Fibroblast of upper back skin (primary cell): ENCODE results near the gene ATG4B.
A peak's percentile ranks its signal among the peaks of the same experiment; 100 is the strongest.
"Not testable (repeated sequence)": the region's sequence is repeated elsewhere in the genome, so short reads cannot be mapped to it uniquely, and the experiment has no call there.

ENCODE experiments used
- DNase-seq: peaks from one replicate; pipeline ENCODE4 v3.0.0-alpha.2; 2013

ATG4B gene

DNA sequence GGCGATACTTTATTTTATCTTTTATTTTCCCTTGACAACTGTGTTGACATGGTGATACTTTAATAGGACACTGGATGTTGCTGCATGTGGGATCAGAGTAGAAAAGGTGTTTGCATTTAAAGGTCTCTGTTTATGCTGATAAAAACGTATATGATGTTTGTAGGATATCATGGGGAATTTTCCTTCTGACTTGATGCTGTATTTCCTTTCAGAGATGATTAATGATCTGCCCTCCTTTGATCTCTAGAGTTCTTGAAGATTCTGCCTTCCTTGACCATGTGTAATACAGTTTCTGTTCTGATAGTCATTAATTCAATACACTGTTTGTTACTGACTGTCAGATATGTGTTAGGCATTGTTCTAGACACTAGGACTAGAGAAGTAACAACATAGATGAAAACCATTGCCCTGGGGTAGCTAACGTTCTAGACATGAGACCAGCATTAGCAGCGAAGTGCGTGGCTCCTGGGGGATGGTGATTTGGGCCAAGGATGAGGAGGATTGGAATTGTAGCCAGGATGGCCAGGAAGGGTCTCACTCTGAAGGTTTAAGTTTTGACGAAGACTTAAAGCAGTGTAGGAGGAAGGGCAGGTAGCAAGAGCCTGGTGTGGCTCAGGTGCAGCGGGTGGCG is 2.8 kb downstream of the ATG4B start:
- no peak for DNase-seq

DNA sequence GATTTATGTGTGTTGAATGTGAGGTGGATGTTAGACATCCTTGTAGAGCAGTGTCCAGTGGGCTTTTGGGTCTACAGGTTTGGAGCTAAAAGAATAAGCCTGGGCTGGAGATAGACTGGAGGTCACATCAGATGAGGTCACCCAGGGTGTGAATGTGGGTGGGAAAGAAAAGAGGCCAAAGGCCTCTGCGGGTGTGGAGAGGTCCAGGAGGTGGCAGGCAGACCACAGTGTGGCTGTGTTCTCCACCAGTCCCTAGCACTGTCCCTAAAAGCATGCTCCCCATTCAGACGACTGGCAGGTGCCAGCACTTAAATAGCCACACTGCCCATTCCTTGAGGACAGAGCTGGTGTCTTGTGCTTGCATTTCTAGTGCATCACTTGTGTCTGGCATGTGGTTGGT is 4.1 kb downstream of the ATG4B start:
- no peak for DNase-seq

DNA sequence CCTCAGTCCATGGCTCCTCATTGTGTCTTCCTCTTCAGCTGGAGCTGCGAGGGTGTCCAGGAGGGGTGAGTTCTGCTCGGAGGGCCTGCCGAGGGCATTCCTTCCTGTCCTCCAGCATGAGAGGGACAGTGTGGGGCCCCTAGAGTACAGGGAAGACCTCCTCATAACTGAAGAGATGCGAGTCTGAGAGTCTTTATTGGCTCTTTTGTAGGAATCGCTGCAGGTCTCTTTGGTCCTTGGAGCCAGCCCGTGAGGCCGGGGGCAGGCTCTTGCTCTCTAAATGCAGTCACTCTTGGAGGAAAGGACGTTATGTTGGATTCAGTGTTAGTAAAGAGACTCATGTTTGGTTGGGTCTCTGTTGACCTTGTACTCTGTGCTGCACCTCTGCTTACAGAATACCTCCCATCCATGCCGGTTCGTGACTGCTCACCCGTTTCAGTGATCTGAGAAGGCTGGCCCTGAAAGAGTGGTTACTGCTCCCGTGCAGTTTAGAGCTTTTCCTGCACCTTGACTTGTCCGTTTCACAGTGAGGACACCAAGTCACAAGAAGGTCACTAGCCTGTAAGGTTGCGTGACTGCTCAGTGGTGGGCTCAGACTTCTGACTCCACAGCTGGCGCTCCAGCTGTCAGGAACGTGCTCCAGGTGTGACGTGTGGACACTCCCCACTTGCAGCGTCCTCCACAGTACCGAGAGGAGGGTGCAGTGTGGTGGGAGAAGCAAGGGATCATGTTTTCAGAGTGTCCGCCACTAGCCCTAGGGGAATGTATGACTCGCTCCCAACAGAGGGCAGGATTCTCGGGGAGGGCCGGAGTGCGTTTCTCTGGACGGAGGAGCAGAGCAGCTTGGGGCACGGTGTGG is 7.8 kb downstream of the ATG4B start:
- DNase-seq: no peak

DNA sequence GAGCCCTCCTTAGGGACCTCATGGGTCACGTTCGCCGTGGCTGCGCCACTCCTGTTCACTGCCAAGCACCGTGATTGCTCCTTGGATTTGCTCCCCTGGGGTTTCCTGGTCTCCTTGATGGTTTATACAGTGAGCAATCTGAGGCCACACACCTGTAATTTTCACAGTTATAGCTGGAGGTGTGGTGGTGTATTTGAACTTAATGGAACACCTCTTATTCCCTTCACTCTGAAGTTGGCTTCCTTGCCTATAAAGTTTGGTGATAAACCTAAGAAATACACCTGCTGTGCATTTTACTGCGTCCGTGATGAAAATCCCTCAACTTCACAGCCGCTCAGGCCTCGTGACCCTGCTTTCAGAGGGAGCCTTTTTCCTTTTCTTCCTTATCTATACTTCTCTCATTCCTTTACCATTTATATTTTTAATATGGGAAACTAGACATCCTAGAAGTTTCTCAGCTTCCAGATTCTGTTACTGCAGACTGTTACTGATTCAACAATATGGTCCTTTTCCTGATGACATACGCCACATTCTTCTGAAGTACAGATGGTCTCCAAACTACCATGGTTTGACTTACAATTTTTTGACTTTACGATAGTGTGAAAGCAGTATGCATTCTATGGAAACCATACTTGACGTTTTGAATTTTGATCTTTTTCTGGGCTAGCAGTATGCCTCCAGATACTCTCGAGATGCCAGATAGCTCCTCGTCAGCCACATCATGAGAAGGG is 8.6 kb downstream of the ATG4B start:
- DNase-seq: no peak

DNA sequence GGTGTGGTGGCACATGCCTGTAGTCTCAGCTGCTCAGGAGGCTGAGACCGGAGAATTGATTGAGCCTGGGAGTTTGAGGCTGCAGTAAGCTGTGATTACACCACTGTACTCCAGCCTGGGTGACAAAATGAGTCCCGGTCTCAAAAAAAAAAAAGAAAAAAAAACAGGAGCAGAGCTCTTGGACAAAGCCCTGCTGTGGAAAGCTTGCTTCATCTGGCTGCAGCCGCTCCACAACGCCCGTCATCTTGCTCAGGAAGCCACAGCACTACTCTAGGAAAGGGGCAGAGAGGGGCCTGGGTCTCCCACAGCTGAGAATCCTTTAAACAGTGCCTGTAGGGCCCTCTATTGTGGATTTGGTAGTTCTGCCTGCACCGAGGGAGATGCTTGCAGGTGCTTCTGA is 11.0 kb downstream of the ATG4B start:
- DNase-seq: no peak

DNA sequence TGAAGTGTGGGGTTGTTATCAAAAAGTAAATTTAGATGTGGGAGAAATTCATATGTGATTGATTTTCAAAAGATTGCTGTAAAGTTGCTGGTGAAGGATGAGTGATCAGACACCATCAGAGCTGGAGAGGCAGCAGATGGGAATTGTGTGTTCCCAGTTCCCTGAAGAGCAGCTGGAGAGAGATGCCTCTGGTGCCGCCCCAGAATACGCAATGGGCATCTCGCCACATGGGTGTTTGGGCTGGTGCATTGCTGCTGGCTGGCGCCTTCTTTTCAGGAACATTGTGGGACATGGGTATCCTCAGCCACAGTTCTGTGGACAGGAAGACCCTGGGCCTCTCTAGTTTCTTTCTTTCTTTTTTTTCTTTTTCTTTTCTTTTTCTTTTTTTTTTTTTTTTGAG is 11.9 kb downstream of the ATG4B start:
- no peak for DNase-seq

DNA sequence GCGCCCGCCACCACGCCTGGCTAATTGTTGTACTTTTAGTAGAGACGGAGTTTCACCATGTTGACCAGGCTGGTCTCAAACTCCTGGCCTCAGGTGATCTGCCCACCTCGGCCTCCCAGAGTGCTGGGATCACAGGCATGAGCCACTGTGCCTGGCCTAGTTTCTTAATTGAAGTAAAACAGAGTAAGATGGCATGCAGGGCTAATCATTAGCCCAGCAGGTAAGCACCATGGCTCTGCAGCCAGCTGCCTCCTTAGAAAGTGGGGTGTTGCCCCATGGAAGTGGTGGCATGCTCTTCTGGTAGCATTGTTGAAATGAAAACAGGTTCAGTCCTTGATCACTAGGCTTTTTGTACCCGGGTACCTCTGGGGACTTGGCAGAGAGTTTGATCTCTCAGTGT is 12.4 kb downstream of the ATG4B start:
- no peak for DNase-seq

DNA sequence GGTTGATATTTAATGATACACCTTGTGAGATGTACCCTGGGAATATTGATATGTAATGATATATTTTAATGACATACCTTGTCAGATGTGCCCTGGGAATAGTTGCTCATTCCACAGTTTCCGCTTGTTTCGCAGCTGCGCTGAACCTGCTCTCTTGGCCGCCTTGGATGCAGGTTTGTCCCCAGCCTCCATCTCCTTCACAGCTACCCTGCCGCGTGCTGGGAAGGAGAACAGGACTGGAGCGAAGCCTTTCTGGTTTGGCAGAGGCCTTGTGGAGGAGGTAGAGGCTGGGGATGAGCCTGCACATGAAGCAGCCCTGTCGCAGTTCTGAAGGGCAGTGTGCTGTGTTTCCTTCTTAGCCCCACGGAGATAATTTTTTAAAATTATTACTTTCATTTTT is 14.6 kb downstream of the ATG4B start:
- DNase-seq: no peak

DNA sequence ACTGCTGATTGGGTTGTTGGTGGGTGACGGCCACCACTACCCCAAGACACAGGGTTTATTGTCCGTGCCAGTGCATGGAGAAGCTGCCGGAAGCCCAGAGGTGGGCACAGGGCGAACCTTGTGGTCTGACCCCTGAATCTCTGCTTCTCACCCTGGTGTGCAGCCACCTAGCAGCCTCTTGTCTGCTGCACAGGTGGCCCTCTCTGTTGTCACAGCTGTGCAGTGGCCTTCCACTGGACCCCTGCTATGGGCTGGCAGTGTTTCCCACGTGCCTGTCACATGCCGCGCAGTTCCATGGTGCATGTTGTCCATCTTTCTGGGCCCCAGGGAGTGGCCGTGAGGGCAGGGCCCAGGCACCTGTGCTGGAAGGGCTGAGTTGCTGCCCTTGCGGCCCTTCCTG is 15.2 kb downstream of the ATG4B start:
- no peak for DNase-seq

DNA sequence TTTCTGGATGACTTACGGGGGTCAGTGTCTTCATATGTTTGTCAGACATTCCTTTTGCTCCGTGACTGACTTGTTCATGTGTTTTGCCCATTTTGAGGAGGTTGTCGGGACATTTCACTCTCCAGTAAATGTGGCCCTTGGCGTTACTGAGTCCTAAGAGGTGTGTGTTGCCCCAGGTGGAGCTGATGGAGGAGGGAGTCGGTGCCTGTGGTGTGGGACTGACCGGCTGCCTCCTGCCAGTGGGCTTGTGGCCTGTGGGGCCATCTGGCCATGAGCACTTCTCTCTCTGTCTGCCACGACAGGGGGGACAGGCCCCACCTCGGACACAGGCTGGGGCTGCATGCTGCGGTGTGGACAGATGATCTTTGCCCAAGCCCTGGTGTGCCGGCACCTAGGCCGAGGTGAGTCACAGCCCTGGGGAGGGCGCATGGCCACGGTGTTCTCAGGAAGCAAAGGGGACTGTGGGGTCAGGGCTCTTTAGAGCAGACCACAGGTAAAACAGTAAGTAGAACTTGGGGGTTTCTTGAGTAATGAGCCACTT is 15.8 kb downstream of the ATG4B start:
- DNase-seq: no peak

DNA sequence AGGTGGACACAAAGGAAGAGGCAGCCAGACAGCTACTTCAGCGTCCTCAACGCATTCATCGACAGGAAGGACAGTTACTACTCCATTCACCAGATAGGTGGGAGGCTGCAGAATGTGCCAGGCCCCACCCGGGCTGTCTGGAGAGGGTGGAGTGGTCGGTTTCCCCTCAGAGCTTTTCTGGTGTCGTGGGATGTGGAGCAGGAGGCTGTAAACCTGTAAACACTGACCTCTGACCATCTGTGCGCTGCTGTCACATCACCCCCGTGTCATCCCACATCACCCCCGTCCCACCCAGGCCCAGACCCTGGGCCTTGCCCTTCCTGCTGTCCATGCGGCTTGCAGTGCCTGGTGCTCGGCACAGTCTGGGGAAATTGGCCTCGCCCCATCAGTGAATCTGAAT is 17.1 kb downstream of the ATG4B start:
- DNase-seq: no peak

DNA sequence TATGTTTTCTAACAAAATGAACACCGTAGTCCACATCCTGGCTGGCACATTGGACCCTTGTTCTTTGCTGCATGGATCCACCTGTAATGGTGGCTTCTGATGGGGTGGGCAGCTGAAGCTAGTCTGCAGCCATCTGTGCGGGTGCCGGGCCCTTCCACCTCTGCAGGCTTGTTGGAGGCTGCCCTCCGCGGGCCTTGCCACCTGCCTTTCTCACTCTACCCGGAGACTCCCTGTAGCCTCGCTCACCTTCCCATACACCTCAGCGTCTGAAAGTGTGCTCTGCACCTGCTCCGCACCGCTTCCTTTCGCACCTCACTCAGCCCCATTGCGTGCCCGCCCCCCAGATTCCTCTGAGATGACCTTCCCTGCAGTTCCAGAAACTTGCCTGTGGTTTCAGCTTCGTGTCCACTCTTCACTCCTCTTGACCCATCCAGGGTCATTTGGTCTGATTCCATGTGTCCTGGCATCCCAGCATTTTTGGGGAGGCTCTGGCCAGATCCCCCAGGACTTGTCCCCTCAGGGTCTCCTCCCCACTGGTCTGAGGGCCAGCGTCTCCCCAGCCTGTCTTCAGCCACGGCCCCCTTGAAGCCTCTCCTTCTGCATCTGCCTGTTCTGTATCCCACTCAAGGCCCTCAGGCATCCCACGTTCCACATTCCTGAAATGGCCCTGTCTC is 18.2 kb downstream of the ATG4B start:
- no peak for DNase-seq

DNA sequence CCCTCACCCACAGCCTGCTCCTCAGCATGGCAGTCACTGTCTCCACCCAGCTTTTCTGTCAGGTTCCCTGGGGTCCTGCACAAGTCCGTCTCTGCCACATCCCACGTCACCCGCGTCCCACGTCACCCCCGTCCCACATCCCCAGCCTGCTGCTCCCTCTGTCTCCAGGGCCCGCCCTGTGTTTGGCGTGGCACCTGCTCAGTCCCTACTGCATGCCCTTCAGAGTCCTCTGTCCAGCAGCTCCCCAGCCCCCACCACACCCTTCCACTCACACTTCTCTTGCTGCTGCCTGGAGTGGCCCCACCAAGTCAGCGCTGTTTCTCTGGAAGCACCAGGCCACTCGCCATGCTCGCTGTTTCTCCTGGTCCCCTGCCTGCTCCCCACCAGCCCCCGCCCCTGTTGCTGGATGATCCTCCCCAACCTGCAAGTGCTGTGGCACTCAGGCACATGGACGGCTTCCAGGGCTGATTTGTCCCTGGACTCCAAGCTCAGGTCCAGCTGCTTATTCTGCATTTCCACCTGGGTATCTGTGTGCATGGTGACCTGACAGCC is 18.8 kb downstream of the ATG4B start:
- no peak for DNase-seq

DNA sequence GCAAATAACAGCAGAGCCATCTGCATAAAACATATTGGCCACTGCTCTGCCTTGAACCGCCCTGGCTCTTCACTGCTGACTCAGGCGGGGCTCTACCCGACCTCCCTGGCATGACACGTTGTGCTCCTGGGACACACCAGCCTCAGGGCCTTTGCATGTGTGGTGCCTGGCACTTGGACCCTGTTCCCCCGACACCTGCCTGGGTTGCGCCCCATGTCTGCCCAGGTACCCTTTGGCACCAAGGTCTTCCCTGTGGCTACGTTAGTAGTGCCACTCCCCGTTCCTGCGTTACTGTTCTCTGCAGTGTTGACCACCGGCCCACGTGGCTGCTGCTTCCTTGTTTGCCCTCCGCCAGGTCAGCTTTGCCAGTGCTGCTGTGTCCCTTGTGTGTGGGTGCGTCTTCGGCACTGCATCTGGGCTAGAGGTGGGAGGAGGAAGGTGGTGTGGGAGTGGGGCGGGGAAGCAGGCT is 20.3 kb downstream of the ATG4B start:
- DNase-seq: no peak

DNA sequence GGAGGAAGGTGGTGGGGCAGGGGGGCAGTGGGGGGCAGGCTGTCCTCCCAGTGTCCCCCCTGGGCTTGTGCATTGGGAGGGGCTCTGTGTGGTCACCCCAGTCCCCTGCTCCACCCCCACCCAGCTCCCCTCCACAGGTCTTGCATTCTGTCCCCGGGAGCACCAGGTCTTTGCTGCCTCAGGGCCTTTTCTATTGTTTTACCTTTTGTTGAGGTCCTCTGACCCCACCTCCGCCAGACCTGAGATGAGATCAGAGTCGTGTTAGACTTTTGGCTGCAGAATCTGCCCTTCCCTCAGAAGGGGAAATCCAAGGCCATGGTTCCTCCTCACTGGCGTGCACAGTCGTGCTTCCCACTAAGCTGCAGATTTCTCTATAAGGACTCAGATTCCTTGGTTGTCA is 20.8 kb downstream of the ATG4B start:
- no peak for DNase-seq

DNA sequence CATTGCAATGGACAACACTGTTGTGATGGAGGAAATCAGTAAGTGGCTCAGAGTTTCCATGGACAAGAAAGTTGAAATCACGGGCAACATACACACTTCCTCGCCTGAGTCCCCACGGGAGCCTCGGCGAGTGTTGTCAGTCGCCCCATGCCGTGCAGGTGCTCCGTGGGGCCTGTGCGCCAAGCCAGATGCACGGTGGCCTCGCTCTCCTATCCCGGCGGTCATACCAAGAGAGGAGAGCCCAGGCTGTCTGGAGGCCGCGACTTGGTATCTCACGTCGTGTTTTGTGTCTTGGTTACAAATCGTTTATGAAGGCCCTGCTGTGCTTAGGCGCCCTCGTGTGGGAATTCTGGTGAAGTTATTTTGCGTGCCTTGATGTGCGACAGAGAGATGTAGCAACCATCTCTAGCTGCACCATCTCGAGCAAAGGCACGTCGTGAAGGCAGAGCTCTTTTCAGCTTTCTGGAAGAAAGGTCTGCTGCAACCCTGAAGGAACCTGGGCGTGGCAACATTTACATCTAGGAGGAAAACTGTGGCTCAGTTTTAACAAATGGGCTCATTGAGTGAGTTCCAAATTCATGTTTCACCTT is 21.8 kb downstream of the ATG4B start:
- DNase-seq: peak; percentile 69

DNA sequence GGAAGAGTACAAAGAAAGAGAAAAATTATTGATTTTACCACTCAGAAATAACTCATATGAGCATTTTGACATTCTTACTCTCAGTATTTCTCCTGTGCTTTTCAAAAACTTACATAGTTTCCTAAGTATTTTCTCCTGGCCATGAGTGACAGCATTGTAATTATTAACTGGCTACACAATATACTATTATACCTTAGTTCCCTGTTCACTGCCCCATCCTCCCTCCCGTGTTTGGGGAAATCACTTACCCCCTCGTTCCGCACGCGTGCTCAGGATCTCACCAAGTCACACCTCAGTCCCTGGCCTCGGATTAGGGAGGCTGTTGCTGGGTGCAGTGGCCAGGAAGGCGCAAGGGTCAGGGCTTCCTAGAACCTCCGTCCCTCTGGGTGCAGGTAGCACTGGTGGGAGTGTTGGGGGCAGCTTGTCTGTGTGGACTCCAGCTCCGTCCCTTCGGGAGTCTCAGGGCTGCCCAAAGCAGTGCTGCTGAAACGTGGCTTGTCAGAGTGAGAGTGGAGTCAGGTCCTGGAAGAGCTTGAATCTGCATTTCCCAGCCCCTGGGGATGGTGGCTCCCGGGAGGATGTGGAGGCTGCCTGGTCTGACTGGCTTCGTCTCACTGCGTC is 23.2 kb downstream of the ATG4B start:
- no peak for DNase-seq

DNA sequence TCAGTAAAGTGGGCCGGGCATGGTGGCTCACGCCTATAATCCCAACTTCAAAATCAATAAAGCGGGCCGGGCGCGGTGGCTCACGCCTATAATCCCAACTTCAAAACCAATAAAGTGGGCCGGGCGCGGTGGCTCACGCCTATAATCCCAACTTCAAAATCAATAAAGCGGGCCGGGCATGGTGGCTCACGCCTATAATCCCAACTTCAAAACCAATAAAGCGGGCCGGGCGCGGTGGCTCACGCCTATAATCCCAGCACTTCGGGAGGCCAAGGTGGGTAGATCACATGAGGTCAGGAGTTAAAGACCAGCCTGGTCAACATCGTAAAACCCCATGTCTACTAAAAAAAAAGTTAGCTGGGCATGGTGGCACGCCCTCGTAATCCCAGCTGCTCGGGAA is 25.2 kb downstream of the ATG4B start:
- not testable (repeated sequence) for DNase-seq

DNA sequence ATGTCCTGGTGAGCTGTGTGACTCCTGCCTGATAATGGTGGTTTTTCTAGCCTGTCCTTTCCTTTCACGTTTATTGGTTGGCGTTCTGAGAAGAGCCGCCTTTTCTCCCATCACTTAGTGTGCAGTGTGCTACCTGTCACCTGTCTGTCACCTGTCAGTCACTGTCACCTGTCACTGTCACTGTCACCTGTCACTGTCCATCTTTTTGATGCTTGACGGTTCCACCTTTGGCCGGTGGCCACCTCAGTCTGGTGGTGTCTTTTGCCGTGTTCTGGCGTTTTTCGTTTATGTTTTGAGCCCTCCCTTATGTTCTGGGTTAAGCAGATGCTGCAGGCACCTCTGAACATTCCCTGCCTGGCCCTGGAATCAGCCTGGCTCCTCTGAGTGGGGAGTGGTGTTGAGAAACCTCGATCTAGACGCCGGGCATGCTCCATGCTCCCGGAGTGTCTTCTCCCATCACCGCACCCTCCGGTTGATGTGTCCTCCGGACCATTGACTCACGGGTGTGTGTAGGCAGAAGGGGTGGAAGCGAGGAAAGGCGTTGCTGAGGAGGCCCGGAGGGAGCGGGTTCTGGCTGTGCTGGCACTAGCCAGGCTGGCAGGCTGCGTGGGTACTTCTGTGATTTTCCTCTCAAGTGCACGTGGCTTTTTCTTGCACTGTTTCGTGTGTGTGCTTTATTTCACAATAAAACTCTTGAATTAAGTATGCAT is 28.4 kb downstream of the ATG4B start:
- no peak for DNase-seq

DNA sequence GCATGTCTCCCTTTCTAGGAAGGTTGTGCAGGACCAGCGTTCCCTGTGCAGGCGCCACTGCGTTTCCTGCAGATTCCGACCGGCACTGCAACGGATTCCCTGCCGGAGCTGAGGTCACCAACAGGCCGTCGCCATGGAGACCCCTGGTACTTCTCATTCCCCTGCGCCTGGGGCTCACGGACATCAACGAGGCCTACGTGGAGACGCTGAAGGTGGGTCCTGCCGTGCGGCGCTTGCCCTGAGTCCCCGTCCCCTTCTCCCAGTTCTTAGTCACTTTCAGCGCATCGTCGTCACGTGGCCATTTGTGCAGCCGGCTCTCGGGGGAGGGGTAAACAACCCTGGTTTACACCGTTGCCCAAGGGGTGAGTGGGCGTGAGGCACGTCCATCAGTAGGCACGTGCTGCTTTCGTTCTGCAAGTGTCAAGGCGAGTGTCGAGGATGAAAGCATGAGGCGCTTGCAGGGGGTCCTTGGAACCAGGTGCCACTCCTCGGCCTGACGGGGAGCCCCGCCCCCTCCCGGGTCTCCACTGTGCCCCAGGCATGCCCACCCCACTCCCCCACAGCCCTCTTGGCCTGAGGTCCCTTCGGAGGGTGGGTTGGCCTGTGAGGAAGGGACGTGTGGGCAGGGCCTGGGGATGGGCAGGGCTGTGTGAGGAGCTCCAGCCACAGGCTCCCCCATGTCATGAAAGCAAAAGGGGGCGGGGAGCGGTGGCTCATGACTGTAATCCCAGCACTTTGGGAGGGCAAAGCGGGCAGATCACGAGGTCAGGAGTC is 29.3 kb downstream of the ATG4B start:
- DNase-seq: no peak
